ENCODE measurements around the gene CDH4.

The CDH4 gene

GRCh38 chr20:61816606-61817460 is 564.8 kb downstream of the CDH4 start:
- no peak for DNase-seq

GRCh38 chr20:61817575-61817974 is 565.5 kb downstream of the CDH4 start:
- no peak for DNase-seq

GRCh38 chr20:61818746-61819573 is 566.9 kb downstream of the CDH4 start:
- no peak for DNase-seq

GRCh38 chr20:61819574-61819846 is 567.4 kb downstream of the CDH4 start:
- no peak for DNase-seq

GRCh38 chr20:61819921-61820825 is 568.1 kb downstream of the CDH4 start:
- DNase-seq: no peak

GRCh38 chr20:61821735-61822134 is 569.7 kb downstream of the CDH4 start:
- no peak for DNase-seq

GRCh38 chr20:61822396-61822795 is 570.3 kb downstream of the CDH4 start:
- no peak for DNase-seq

GRCh38 chr20:61823242-61823641 is 571.2 kb downstream of the CDH4 start:
- no peak for DNase-seq

GRCh38 chr20:61828891-61829290 is 576.8 kb downstream of the CDH4 start:
- no peak for DNase-seq

GRCh38 chr20:61829526-61829925 is 577.5 kb downstream of the CDH4 start:
- DNase-seq: no peak

GRCh38 chr20:61830241-61830930 is 578.3 kb downstream of the CDH4 start:
- DNase-seq: no peak

- no peak for DNase-seq
Measured at GRCh38 chr20:61830991-61831390, 578.9 kb downstream of the CDH4 start.

- no peak for DNase-seq
Measured at GRCh38 chr20:61832181-61832580, 580.1 kb downstream of the CDH4 start.

- no peak for DNase-seq
Measured at GRCh38 chr20:61833807-61834610, 581.9 kb downstream of the CDH4 start.

- no peak for DNase-seq
Measured at GRCh38 chr20:61835301-61835700, 583.2 kb downstream of the CDH4 start.

- no peak for DNase-seq
Measured at GRCh38 chr20:61835791-61836350, 583.8 kb downstream of the CDH4 start.

GRCh38 chr20:61837200-61837599 is 585.1 kb downstream of the CDH4 start:
- DNase-seq: no peak

GRCh38 chr20:61839223-61839911 is 587.3 kb downstream of the CDH4 start:
- no peak for DNase-seq

- no peak for DNase-seq
Measured at GRCh38 chr20:61839912-61840778, 588.1 kb downstream of the CDH4 start.
